SU-DHL-6 (cell line): ENCODE results near the gene ARHGAP26.
"Not testable (repeated sequence)": the region's sequence is repeated elsewhere in the genome, so short reads cannot be mapped to it uniquely, and the experiment has no call there.

Experiments
- CTCF ChIP-seq: fragments of 200-600 bp; sonication (generic); IDR thresholded peaks from one replicate; pipeline ENCODE4 v1.5.1; 2017; ENCODE audit warnings: antibody characterized with exemption, mild to moderate bottlenecking, low read length, moderate library complexity; ENCODE audit not compliant: insufficient read depth, poor library complexity, severe bottlenecking
- EZH2phosphoT487 ChIP-seq: fragments of 200-600 bp; sonication (generic), shearing (Covaris generic); conservative IDR thresholded peaks from 2 replicates; pipeline ENCODE4 v1.6.1; 2018; ENCODE audit warnings: mild to moderate bottlenecking, antibody characterized with exemption, low read length, moderate library complexity, mixed read lengths

DNA sequence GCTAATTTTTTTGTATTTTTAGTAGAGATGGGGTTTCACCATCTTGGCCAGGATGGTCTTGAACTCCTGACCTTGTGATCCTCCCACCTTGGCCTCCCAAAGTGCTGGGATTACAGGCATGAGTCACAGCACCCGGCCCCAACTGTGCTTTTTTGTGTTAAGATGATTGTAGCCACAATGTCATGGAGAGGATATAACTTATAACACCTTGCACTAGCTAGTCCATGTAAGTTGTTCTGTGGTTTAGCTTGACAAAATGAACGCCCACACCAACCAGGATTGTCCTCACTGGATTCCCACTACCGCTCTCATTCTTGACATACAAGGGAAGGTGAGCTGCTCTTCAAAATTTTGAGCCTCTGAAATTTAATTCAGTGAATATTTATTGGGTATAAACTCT is 182.7 kb downstream of the ARHGAP26 start:
- TF ChIP-seq CTCF, EZH2phosphoT487: not testable (repeated sequence)
